NCI-H146 (cell line): ENCODE measurements around the gene LAMTOR5.
"Not testable (repeated sequence)": the region's sequence is repeated elsewhere in the genome, so short reads cannot be mapped to it uniquely, and the experiment has no call there.

Experiments
- DNase-seq: peaks from one replicate; lab custom pipeline; 2025; lab: John Stamatoyannopoulos, UW

LAMTOR5 gene

DNA sequence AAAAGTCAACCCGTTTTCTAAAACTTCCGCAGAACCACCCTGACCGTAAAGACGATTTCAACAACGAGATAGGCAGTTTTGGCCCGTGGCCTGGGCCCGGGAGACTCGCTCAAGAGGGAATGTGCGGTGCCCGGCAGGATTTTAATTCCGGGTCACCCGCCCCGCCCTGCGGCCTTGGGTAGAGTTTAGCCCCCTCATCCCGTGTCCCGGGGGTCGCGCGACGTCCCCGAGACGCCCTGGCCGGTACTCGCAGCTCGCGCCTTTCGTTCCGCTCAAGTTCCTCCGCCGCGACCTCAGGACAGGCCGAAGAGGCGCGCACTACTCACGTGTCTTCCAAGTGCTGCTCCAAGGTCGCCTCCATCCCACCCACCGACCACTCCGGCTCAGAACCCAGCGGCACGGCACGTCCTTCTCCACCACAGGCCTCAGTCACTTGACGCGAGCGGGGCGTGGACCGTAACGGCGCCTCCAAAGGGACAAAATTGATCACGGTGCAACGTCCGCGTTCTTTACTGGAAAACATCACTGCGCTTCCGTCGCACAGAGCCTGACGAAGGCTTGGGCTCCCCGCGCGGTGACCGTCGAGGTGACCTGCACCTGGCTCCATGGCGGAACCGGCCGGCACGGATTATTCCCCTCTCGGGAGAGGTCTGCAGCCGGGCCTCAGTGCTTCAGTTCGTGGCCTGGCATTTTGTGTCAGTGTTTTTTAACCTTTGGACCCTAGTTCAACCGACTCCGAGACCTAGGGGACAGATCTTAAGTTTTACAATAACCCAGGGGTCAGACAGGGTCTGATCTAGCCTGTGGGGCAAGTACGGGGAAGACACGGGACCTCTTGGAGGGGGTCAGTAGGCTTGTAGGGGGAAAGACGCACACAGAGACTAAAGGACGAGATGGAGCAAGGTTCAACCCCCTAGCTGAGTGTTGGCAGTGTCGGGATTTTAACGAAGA, at the start of gene LAMTOR5:
TSS of gene LAMTOR5 (minus strand) at position 435 of the 951 bp plus-strand sequence. CDS start at position 361, 74 bp downstream.
- peak; percentile 91 for DNase-seq

DNA sequence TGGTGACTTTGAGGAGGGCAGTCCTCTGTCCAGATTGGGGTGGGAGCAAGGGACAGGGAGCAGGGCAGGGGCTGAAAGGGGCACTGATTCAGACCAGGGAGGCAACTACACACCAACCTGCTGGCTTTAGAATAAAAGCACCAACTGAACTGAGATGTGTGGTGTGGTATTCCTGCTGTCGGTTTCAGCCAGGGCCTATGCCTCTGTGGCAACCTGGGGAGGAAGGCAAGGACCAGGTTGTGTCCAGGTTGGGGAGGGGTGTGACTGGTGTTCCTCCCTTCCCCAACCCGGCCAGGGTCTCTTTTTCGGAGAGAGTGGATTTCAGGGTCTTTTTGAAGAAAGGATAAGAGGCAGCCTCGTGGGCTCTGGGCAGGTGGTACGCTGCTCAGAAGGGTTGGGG, 49.7 kb upstream of the LAMTOR5 start:
- DNase-seq, result no peak

DNA sequence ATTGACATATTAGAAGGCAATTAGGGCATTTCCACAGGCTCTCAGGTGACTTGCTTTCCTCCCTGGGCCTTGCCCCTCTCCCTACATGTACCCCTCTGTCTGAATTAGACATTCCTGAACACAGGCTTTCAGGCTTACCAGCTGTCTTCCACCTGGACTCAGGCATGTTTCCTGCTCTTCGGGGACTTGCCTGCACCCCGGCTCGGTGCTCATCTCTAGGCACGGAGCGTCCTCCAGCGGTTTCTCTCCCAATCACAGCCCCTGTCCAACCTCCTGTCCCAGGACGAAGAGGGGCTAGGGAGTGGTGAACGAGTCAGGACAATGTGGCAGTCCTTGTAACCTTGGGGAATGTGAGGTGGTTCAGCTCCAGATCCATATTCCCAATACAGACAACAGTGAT, 47.7 kb upstream of the LAMTOR5 start:
- DNase-seq, result no peak

DNA sequence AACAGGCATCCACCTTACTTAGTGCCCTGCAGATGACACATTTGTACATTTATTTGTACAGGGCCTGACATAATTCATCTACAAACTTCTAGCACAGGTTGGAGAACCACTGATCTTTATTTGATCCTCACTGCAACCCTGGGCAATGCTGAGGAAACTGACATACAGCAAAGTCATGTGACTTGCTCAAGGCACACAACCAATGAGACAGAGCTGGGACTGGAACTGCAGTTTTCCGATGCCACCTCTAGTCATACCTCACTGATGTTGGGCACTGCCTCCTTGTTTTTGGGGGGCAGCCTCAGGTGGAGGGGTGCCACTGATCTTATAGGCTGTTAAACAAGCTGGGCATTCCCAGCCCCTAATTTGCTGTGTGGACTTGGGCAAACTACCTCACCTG, 46.8 kb upstream of the LAMTOR5 start:
- DNase-seq, result no peak

DNA sequence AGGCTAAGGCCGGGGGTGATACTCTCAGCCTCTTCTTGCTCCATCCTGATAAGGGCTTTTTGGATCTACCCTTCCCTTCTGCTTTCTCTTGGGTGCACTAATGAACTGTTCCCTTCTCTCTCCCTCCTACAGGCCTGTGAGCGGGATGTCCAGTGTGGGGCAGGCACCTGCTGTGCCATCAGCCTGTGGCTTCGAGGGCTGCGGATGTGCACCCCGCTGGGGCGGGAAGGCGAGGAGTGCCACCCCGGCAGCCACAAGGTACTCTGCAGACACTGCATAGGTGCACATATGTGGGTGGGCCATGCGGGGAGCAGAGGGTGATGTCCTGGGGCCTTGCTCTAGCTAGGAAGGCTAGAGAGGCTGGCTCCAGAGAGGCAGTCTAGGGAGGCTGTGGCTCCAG, 46.3 kb upstream of the LAMTOR5 start:
- DNase-seq, result no peak

DNA sequence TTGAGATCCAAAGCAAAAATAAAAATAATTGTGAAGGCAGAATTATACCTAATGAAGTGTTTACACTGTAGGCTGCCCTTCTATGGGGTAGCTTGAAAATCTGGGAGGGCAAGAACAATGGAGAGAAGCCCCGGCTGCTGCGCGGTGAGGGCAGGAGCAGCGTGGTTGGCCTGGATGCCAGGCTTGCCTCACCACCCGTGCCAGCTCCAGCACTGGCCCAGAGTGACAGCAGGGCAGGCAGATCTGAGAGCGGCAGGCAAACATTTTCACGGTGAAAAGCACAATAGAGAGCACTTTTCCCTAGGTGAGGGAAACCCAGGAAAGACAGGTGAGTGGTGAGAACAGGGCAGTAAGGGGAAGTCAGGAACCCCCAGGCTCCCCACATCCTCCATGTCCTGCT, 44.8 kb upstream of the LAMTOR5 start:
- DNase-seq, result no peak

- DNase-seq, result no peak
These were observed 43.4 kb upstream of the LAMTOR5 start, which contains the start of gene PROK1 for GRCh38 chr1:110450929-110451328. Gene PROK1, plus strand, starts transcription at chr1:110451149. Its CDS starts 68 bp downstream, at chr1:110451217.

- DNase-seq, result no peak
These were observed 42.5 kb upstream of the LAMTOR5 start for GRCh38 chr1:110449661-110450651.

- DNase-seq, result no peak
These were observed 37.1 kb upstream of the LAMTOR5 start for GRCh38 chr1:110444561-110444960.

DNA sequence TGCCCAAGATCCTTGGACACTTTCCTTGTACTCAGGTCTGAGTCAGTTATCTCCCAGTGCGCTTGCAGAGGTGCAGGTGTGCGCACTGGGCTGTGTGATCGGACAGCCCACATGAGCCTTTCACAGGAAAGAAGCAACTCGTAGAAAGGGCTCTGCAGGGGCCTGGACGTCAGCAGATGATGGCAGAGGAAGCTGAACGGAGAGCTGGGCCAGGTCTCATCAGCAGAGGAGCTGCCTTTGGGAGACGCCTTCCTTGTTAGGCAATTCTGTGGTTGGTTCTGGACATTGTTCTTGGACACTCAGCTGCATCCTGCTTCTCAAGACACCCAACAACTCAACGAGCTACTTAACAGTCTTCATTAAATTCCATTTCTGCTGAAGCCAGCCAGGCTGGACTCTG, 36.0 kb upstream of the LAMTOR5 start:
- DNase-seq, result no peak

DNA sequence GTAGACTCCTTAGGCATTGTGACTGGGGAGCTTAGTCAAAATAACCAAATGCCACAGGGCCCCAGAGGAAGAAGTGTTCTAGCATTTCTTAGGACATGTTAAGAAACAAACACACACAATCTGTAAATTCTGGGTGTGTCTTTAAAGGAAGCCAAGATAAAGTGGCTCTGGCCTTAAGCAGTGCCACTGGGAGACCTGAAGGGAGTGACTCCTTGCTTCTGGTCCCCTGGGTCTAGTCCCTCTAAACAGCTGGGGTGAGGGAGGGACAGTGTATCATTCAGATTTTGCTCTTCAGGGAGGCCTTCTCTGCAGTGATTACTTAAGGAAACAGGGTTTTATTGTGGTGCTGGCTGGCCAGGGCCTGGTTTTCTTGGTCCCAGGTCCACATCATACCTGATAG, 34.4 kb upstream of the LAMTOR5 start:
- no peak for DNase-seq

- no peak for DNase-seq
These were observed 33.4 kb upstream of the LAMTOR5 start for GRCh38 chr1:110440877-110441276.

DNA sequence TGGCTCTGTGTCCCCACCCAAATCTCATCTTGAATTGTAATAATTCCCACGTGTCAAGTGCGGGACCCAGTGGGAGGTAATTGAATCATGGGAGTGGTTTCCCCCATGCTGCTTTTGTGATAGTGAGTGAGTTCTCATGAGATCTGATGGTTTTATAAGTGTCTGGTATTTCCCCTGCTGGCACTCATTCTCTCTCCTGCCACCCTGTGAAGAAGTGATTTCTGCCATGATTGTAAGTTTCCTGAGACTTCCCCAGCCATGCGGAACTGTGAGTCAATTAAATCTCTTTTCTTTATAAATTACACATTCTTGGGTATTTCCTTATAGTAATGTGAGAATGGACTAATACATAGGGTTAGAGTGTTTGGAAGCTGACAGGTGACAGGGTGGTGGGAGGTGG, 32.4 kb upstream of the LAMTOR5 start:
- DNase-seq, result not testable (repeated sequence)

DNA sequence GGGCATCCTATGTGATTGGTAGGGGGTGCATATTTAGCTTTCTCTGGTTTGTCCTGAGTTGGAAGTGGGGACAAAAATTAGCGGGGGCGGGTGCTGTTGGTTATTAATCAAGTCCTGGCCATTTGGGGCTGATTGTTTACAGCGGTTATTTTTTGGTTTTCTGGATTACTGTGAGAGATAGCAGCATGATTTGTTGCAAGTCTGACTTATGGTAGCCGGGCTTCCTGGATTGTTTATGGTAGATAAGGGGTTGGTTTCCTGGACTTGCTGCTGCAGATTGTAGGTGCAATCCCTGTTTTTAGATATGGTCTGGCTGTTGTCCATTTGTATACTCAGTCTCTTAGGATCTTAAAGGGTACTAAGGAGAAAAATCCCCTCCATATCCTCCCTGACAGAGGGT, 31.4 kb upstream of the LAMTOR5 start:
- DNase-seq, result no peak

DNA sequence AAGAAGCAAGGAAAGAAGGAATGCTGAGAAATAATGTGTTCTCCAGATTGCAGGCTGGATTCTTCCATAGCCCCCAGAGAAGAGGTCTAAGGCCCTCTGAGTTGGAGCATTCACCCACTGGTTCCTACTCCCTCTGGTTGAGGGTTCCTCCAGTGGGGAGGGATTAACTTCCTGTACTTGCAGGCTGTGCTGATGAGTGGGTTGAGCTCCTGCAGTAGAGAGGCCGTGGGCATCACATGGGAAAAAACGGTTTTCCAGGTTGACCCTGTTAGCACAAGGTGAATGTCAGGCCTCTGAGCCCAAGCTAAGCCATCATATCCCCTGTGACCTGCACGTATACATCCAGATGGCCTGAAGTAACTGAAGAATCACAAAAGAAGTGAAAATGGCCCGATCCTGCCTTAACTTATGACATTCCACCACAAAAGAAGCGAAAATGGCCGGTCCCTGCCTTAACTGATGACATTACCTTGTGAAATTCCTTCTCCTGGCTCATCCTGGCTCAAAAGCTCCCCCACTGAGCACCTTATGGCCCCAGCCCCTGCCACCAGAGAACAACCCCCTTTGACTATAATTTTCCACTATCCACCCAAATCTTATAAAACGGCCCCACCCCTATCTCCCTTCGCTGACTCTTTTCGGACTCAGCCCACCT, 30.3 kb upstream of the LAMTOR5 start:
- DNase-seq, result not testable (repeated sequence)

DNA sequence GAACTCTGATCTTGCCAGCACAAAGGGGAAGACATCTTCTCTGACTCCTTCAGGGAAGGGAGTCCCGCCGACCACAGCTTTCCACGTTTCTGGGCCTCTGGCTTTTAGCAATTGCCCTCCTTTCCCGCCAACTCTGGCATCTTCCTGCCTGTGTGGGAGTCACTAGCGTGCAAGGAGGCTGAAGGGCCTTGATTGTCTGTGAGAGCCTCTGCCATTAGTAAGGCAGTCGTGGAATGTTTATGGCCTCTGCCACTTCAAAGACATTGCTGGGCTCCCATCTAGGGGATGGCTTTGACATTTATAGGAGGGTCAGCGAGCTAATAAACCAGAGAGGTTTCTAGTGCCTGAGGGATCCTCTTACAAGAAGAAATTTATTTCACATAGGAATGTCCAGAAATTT, 29.1 kb upstream of the LAMTOR5 start:
- DNase-seq, result no peak

GRCh38 chr1:110434946-110435345, 27.5 kb upstream of the LAMTOR5 start:
- no peak for DNase-seq

GRCh38 chr1:110433803-110434202, 26.3 kb upstream of the LAMTOR5 start:
- peak; percentile 46 for DNase-seq

- no peak for DNase-seq
These were observed 25.7 kb upstream of the LAMTOR5 start for GRCh38 chr1:110433213-110433612.

GRCh38 chr1:110430901-110431300, 23.4 kb upstream of the LAMTOR5 start:
- DNase-seq, result no peak

DNA sequence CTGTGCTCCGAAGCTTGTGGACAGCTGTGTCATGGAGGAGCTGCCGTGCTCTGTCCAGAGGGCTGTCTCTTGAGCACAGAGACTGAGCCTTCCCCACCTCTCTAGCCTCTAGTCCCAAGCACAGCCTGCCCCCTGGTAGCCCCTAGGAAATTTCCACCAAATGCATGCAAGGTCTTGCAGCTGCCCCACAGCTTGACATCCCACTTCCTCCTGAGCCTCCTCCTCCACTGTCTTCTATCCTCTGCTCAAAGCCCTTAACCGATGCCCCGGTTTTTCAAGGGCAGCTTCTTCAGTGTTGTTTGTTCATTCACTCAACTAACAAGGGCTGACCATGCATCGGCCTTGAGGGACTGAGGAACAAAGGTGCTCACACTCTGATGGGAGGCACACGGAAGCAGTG, 22.9 kb upstream of the LAMTOR5 start:
- DNase-seq, result no peak

DNA sequence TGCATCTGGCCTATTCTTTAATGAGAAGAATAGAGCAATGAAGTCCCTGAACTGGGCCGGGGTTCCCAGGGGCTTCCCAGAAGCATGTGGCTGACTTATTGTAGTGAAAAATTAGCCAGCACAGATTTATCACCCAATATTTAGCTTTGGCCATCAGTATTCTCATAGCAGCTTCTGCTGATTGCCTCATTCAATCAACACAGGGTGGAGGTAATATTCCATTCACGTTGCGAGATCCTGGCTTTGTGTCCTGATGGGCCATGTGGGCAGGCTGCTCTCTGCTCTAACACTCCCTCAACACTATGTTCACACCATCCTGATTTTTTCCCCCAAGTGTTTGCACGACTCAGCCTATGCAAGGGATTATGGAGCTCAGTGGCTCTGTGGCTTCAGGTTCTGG, 21.5 kb upstream of the LAMTOR5 start:
- no peak for DNase-seq
